PC-9 (cell line): Measurements from ENCODE around the gene MAL. TPM values are rescaled to one million over a fixed set of nuclear protein-coding genes. Genes with fewer than 3 reads are reported as not detected.
A peak's percentile ranks its signal among the peaks of the same experiment; 100 is the strongest.

Source experiments
- BruUV-seq: library from RNA; stranded (reverse); fragments of 400-500 nt; replicated peaks from 2 replicates; lab custom pipeline; 2021; lab: Mats Ljungman, UMichigan
- CTCF ChIA-PET: fragments of 300-600 bp; sonication (Branson Sonifier 250); formaldehyde crosslinking; loops from one replicate; lab custom pipeline; 2022; ENCODE audit warnings: antibody characterized with exemption; lab: Charles Lee
- POLR2A ChIA-PET: fragments of 300-600 bp; sonication (Branson Sonifier 250); formaldehyde crosslinking; loops from one replicate; lab custom pipeline; 2022; ENCODE audit warnings: antibody characterized with exemption; ENCODE audit not compliant: unreplicated experiment; lab: Charles Lee
- DNase-seq, 2 experiments: peaks; one replicate each; pipeline versions ENCODE4 v3.0.0 to v3.0.0-alpha.2; 2015 to 2022; ENCODE audit warnings: mixed read lengths in 1 of 2
- H2AFZ ChIP-seq: fragments of 200-600 bp; sonication (generic); 2 replicates; pipeline ENCODE4 v1.8.1; 2017; ENCODE audit warnings: antibody characterized with exemption
- H3F3A ChIP-seq: fragments of 200-600 bp; sonication (generic); 2 replicates; pipeline ENCODE4 v1.8.1; 2017; ENCODE audit warnings: antibody characterized with exemption, mild to moderate bottlenecking, low read depth; ENCODE audit not compliant: insufficient read depth
- H3K27ac ChIP-seq: fragments of 200-600 bp; sonication (generic); 2 replicates; pipeline ENCODE4 v1.6.1; 2016; ENCODE audit warnings: mixed run types
- H3K27me3 ChIP-seq: fragments of 200-600 bp; sonication (generic); 2 replicates; pipeline ENCODE4 v1.6.1; 2016; ENCODE audit warnings: low read depth, mixed run types; ENCODE audit not compliant: insufficient read depth
- H3K36me3 ChIP-seq: fragments of 200-600 bp; sonication (generic); 2 replicates; pipeline ENCODE4 v1.6.1; 2016; ENCODE audit warnings: low read depth, mixed run types
- H3K4me1 ChIP-seq: fragments of 200-600 bp; sonication (generic); replicated peaks from 2 replicates; pipeline ENCODE4 v1.6.1; 2016; ENCODE audit warnings: mixed run types; ENCODE audit not compliant: insufficient read depth
- H3K4me2 ChIP-seq: fragments of 200-600 bp; sonication (generic); 2 replicates; pipeline ENCODE4 v1.6.1; 2017; ENCODE audit warnings: mixed run types
- H3K4me3 ChIP-seq: fragments of 200-600 bp; sonication (generic); 2 replicates; pipeline ENCODE4 v1.6.1; 2016; ENCODE audit warnings: mixed run types
- H3K79me2 ChIP-seq: fragments of 200-600 bp; sonication (generic); 2 replicates; pipeline ENCODE4 v1.6.1; 2017; ENCODE audit warnings: low read depth, mixed run types
- H3K9me2 ChIP-seq: fragments of 200-600 bp; sonication (generic); 2 replicates; pipeline ENCODE4 v1.8.1; 2017; ENCODE audit warnings: mild to moderate bottlenecking; ENCODE audit not compliant: insufficient read depth
- H3K9me3 ChIP-seq: fragments of 200-600 bp; sonication (generic); 2 replicates; pipeline ENCODE4 v1.8.1; 2016; ENCODE audit warnings: low read depth; ENCODE audit not compliant: insufficient read depth
- H4K20me1 ChIP-seq: fragments of 200-600 bp; sonication (generic); 2 replicates; pipeline ENCODE4 v1.8.1; 2017; ENCODE audit not compliant: insufficient read depth
- CTCF ChIP-seq: fragments of 200-600 bp; sonication (generic); conservative IDR thresholded peaks from 2 replicates; pipeline ENCODE4 v1.6.1; 2017; ENCODE audit warnings: mixed run types, antibody characterized with exemption, mild to moderate bottlenecking, moderate library complexity
- EZH2 ChIP-seq: fragments of 200-600 bp; sonication (generic); IDR thresholded peaks from 2 replicates; pipeline ENCODE4 v1.8.0; 2017; ENCODE audit warnings: antibody characterized with exemption, low read depth
- intact Hi-C: fragments of 100-400 bp; cut with micrococcal nuclease; formaldehyde crosslinking; loops from one replicate; pipeline ENCODE4 v1.10.0; 2022; ENCODE audit not compliant: unreplicated experiment
- total RNA-seq: library from RNA; stranded (reverse); gene quantifications from 2 replicates; pipeline ENCODE4 v1.2.3, GENCODE V29; 2021

The MAL gene
- total RNA-seq, 1 experiment from 2014 or later = 146 TPM

GRCh38 chr2:95017071-95017501, 8.4 kb upstream of the MAL start:
- intact Hi-C loops = no loop called here
- H3K9me3 ChIP-seq = no peaks in the 10 kb centered on the region
- H3K9me2 ChIP-seq = no peaks in the 10 kb centered on the region
- no TSS peak for BruUV-seq
- no peak overlapping the region for H3K27ac ChIP-seq
- no peak overlapping the region for H2AFZ ChIP-seq
- no peaks in the 10 kb centered on the region for H3K36me3 ChIP-seq
- peaks cover 6% of the 10 kb centered on the region; the same call in 1 of the 2 replicates for H3K79me2 ChIP-seq
- H3F3A ChIP-seq = peaks cover 42% of the 10 kb centered on the region; the same call in 1 of the 2 replicates
- TF ChIP-seq CTCF (no peak), EZH2 (no peak)
- ChIA-PET POLR2A (no interaction called here), CTCF (no interaction called here)
- H3K27me3 ChIP-seq = no peaks in the 10 kb centered on the region
- H3K4me3 ChIP-seq = no peak overlapping the region
- DNase-seq = peak in 1 of 2 experiments; percentile 53
- no peak overlapping the region for H3K4me2 ChIP-seq
- H4K20me1 ChIP-seq = peaks cover 3% of the 10 kb centered on the region
- peaks cover 49% of the 10 kb centered on the region for H3K4me1 ChIP-seq

GRCh38 chr2:95017836-95018235, 7.7 kb upstream of the MAL start:
- no peak overlapping the region for H3K4me2 ChIP-seq
- peaks cover 4% of the 10 kb centered on the region for H4K20me1 ChIP-seq
- no peak for TF ChIP-seq CTCF
- no peak for TF ChIP-seq EZH2
- H3K4me3 ChIP-seq = no peak overlapping the region
- H3K9me3 ChIP-seq = no peaks in the 10 kb centered on the region
- H3K27me3 ChIP-seq = no peaks in the 10 kb centered on the region
- ChIA-PET CTCF (no interaction called here), POLR2A (no interaction called here)
- no TSS peak for BruUV-seq
- no peaks in the 10 kb centered on the region for H3K36me3 ChIP-seq
- no peak overlapping the region for H3K27ac ChIP-seq
- H2AFZ ChIP-seq = no peak overlapping the region
- intact Hi-C loops = no loop called here
- H3F3A ChIP-seq = peaks cover 38% of the 10 kb centered on the region; the same call in 1 of the 2 replicates
- peaks cover 52% of the 10 kb centered on the region for H3K4me1 ChIP-seq
- no peak for DNase-seq
- no peaks in the 10 kb centered on the region for H3K9me2 ChIP-seq
- H3K79me2 ChIP-seq = peaks cover 11% of the 10 kb centered on the region; the same call in 1 of the 2 replicates

GRCh38 chr2:95018301-95018700, 7.2 kb upstream of the MAL start:
- H3K4me2 ChIP-seq = no peak overlapping the region
- intact Hi-C loops = no loop called here
- peaks cover 4% of the 10 kb centered on the region for H4K20me1 ChIP-seq
- no peak overlapping the region for H3K27ac ChIP-seq
- BruUV-seq = no TSS peak
- peaks cover 53% of the 10 kb centered on the region for H3K4me1 ChIP-seq
- H3K79me2 ChIP-seq = peaks cover 13% of the 10 kb centered on the region; the same call in 1 of the 2 replicates
- no peak overlapping the region for H3K4me3 ChIP-seq
- TF ChIP-seq EZH2 = no peak
- TF ChIP-seq CTCF = no peak
- no peaks in the 10 kb centered on the region for H3K36me3 ChIP-seq
- POLR2A ChIA-PET = no interaction called here
- no peaks in the 10 kb centered on the region for H3K9me3 ChIP-seq
- H3K27me3 ChIP-seq = no peaks in the 10 kb centered on the region
- CTCF ChIA-PET = interaction anchor here (1.0 kb wide), 1 partner anchor 61 kb away, joined by 6 read pairs; no protein-coding TSS in a partner anchor
- no peak for DNase-seq
- no peak overlapping the region for H2AFZ ChIP-seq
- no peaks in the 10 kb centered on the region for H3K9me2 ChIP-seq
- H3F3A ChIP-seq = peaks cover 36% of the 10 kb centered on the region; the same call in 1 of the 2 replicates
